Stomach (tissue), 9 donors: ENCODE measurements around the gene WWOX. TPM values are rescaled to one million over a fixed set of nuclear protein-coding genes. Genes with fewer than 3 reads are reported as not detected.

Source experiments
- DNase-seq, 2 donors: peaks; one replicate each; pipeline versions ENCODE4 v3.0.0 to v3.0.0-alpha.2; 2013 to 2019
- H3K27ac ChIP-seq, 5 donors: fragments of 200-600 bp in 4 of 5; sonication (generic) in 4 of 5; one replicate each; pipeline ENCODE4 v1.5.1; 2013 to 2019; ENCODE audit warnings: mild to moderate bottlenecking in 1 of 5, moderate library complexity in 1 of 5
- H3K27me3 ChIP-seq, 3 donors: fragments of 200-600 bp; sonication (generic); one replicate each; pipeline ENCODE4 v1.5.1; 2017 to 2019; ENCODE audit warnings: mixed run types in 1 of 3
- H3K36me3 ChIP-seq, 4 donors: fragments of 200-600 bp; sonication (generic); 1 replicate in 3 of 4; 2 replicates in 1 of 4; pipeline ENCODE4 v1.5.1; 2016 to 2019
- H3K4me1 ChIP-seq, 4 donors: fragments of 200-600 bp; sonication (generic); one replicate each; pipeline ENCODE4 v1.5.1; 2016 to 2019
- H3K4me3 ChIP-seq, 4 donors: fragments of 200-600 bp; sonication (generic) in 3 of 4; one replicate each; pipeline ENCODE4 v1.5.1; 2016 to 2019; ENCODE audit warnings: mild to moderate bottlenecking in 1 of 4
- H3K9me3 ChIP-seq, 4 donors: fragments of 200-600 bp; sonication (generic); one replicate each; pipeline ENCODE4 v1.5.1; 2016 to 2019
- EP300 ChIP-seq: sonication (generic); formaldehyde crosslinking; IDR thresholded peaks from one replicate; pipeline ENCODE4 v1.6.1; 2017; ENCODE audit warnings: antibody characterized with exemption
- POLR2A ChIP-seq, 4 donors: fragments of 450-650 bp; IDR thresholded peaks; one replicate each; pipeline ENCODE4 v1.6.1; 2016; ENCODE audit warnings: antibody characterized with exemption in 4 of 4, control low read depth in 2 of 4, mild to moderate bottlenecking in 1 of 4, moderate library complexity in 1 of 4
- POLR2AphosphoS5 ChIP-seq, 3 donors: sonication (generic); formaldehyde crosslinking; IDR thresholded peaks; one replicate each; pipeline ENCODE4 v1.6.1; 2016; ENCODE audit warnings: antibody characterized with exemption in 3 of 3
- WGBS, 5 donors: extraction: QIAGEN DNeasy Blood & Tissue Kit in 3 of 5; methylation state at CpG; one replicate each; pipeline versions ENCODE4 v1.1.5 to v1.1.7; 2013 to 2018; 5-methylcytosine and 5-hydroxymethylcytosine counted together
- intact Hi-C: fragments of 100-400 bp; cut with DNase I; formaldehyde crosslinking; loops from one replicate; pipeline ENCODE4 v1.15.1; 2023; ENCODE audit warnings: low total_unique reads
- polyA plus RNA-seq, 3 donors: library from polyadenylated mRNA; stranded (reverse); fragments of 200-250 nt; gene quantifications; one replicate each; pipeline ENCODE4 v1.2.3, GENCODE V29; 2013
- total RNA-seq, 5 donors: library from RNA; depleted of rRNA; stranded (reverse); fragments of >200 nt; gene quantifications; one replicate each; pipeline versions ENCODE4 v1.1.0 to v1.2.3, GENCODE V29; 2014 to 2016
- TF ChIP-seq, protein P1 (sequence below), 7 experiments: fragments of 450-650 bp in 4 of 7; fragments of 200-600 bp in 3 of 7; sonication (generic) in 3 of 7; IDR thresholded peaks; one replicate each; pipeline ENCODE4 v1.5.1; 2016 to 2019; ENCODE audit warnings: antibody characterized with exemption in 7 of 7, control low read depth in 2 of 7, mild to moderate bottlenecking in 1 of 7
- donor health status: healthy with polysubstance abuse.
- donor health status: Bipolar disorder and iron deficiency.
- donor health status: healthy.

WWOX gene
- total and polyA plus RNA-seq, 8 donors: 7.7 to 129 (median 48.7) TPM

DNA sequence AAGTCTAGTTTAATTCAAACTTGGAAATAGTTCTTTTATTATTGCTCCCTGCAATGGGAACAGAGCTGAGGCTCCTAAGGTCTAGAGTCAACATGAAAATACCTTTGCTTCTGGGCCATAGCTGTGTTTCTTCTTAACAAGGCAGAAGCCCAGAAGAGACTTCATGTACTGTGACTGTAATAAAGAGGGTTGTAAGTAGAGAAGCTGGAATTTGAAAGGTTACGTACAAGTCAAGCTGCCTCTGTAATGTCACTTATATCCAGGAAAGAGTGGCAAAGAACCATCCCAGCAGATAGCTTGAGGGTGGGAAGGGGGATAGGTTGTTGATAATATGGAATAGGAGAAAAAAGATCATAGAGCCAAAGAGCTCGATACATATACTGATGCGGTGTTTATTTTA lies 248.6 kb downstream of the WWOX start:
- H3K4me3 ChIP-seq: no peak overlapping the region
- H3K36me3 ChIP-seq: no peaks in the 10 kb centered on the region
- H3K4me1 ChIP-seq: no peaks in the 10 kb centered on the region
- H3K27ac ChIP-seq: no peak overlapping the region
- TF ChIP-seq POLR2AphosphoS5 (IDR thresholded peaks at IDR 0.05): no peak
- TF ChIP-seq, protein P1, sequence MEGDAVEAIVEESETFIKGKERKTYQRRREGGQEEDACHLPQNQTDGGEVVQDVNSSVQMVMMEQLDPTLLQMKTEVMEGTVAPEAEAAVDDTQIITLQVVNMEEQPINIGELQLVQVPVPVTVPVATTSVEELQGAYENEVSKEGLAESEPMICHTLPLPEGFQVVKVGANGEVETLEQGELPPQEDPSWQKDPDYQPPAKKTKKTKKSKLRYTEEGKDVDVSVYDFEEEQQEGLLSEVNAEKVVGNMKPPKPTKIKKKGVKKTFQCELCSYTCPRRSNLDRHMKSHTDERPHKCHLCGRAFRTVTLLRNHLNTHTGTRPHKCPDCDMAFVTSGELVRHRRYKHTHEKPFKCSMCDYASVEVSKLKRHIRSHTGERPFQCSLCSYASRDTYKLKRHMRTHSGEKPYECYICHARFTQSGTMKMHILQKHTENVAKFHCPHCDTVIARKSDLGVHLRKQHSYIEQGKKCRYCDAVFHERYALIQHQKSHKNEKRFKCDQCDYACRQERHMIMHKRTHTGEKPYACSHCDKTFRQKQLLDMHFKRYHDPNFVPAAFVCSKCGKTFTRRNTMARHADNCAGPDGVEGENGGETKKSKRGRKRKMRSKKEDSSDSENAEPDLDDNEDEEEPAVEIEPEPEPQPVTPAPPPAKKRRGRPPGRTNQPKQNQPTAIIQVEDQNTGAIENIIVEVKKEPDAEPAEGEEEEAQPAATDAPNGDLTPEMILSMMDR (IDR thresholded peaks at IDR 0.05): no peak
- TF ChIP-seq EP300: no peak
- peaks cover 0 to 7% (median 0%) of the 10 kb centered on the region in 4 donors for H3K9me3 ChIP-seq
- intact Hi-C loops: no loop called here
- DNase-seq: no peak
- no peaks in the 10 kb centered on the region for H3K27me3 ChIP-seq
- 93 to 98% (median 96%) methylated on average over 3 of the region's 3 CpGs; no CpG with 5 or more reads in 1 of the 5 donors for WGBS, 5 donors

DNA sequence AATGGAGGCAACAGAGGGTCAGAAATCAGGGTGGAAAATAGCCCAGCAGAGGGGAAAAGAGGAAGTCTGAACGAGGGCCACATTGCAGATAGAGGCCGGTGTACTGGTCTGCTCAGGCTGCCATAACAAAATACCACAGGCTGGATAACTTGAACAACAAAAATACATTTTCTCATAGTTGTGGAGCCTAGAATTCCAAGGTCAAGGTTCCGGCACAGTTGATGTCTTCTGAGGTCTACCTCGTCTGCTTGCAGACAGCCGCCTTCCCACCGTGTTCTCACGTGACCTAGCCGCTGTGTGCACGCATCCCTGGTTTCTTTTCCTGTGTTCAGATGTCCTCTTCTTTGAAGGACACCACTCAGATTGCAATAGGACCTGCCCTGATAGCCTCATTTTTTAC lies 249.4 kb downstream of the WWOX start:
- 94 to 98% (median 95%) methylated on average over 8 to 9 of the region's 9 CpGs; no CpG with 5 or more reads in 1 of the 5 donors for WGBS, 5 donors
- no peak for DNase-seq
- TF ChIP-seq POLR2AphosphoS5 (IDR thresholded peaks at IDR 0.05) (no peak), EP300 (no peak), POLR2A (IDR thresholded peaks at IDR 0.05) (no peak)
- TF ChIP-seq, protein P1 (IDR thresholded peaks at IDR 0.05): no peak
- Histone ChIP-seq H3K9me3 (peaks cover 0 to 7% (median 0%) of the 10 kb centered on the region in 4 donors), H3K27me3 (no peaks in the 10 kb centered on the region), H3K27ac (no peak overlapping the region), H3K4me1 (no peaks in the 10 kb centered on the region), H3K4me3 (no peak overlapping the region), H3K36me3 (no peaks in the 10 kb centered on the region)
- intact Hi-C loops: no loop called here

DNA sequence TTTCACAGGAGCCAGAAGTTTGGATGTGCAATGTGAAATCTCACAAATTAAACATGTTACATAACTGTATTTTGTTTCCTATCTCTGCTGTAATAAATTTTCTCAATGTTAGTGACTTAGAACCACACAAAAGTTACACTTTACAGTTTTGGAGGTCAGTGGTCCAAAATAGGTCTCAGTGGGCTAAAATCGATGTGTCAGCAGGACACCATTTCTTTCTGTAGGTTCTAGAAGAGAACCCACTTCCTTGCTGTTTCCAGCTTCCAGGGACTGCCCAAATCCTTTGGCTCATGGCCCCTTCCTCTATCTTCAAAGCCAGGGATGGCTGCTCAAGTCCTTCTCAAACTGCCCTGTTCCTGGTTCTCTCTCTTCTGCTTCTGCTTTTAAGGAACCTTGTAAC lies 252.7 kb downstream of the WWOX start:
- DNase-seq: no peak
- intact Hi-C loops: no loop called here
- Histone ChIP-seq H3K9me3 (peaks cover 0 to 7% (median 0%) of the 10 kb centered on the region in 4 donors), H3K27me3 (no peaks in the 10 kb centered on the region), H3K27ac (no peak overlapping the region), H3K36me3 (no peaks in the 10 kb centered on the region), H3K4me3 (no peak overlapping the region), H3K4me1 (no peaks in the 10 kb centered on the region)
- WGBS, 5 donors: 86 to 96% (median 90%) methylated on average over 1 of the region's 1 CpG
- TF ChIP-seq, protein P1 (IDR thresholded peaks at IDR 0.05): no peak
- no peak for TF ChIP-seq EP300
- no peak for TF ChIP-seq POLR2A (IDR thresholded peaks at IDR 0.05)
- TF ChIP-seq POLR2AphosphoS5 (IDR thresholded peaks at IDR 0.05): no peak

DNA sequence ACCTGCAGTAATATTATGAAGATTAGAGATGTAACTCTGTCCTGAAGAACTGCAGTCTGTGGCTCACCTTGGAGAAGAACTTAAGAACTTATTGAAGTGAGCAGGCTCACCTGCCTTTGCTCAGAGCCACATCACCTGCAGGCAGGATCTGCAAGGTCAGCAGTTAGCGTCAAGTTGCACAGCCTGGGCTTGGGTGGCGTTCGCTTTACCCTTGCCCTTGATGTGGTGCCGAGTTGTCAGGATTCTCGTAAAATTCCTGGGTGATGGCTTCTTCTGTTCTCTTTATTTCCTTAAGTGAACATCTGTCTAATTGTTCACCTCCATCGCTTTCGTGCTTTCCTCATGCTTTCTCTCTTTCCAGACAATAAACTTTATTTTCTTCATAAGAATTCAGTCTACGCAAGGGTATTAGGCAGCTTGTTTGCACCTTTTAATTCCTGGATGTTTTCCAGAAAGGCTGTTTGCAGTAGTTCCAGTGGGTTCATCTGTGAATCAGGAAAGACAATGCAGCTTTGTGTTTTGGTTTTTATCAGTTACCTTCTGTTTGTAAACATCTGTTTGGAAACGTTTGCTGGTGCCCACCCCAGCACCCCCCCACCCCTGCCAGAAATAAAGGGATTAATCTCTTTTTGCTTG lies 254.3 kb downstream of the WWOX start:
- TF ChIP-seq POLR2AphosphoS5 (IDR thresholded peaks at IDR 0.05): no peak
- TF ChIP-seq POLR2A (IDR thresholded peaks at IDR 0.05): no peak
- TF ChIP-seq EP300: no peak
- TF ChIP-seq, protein P1 (IDR thresholded peaks at IDR 0.05): no peak
- Histone ChIP-seq H3K4me1 (no peaks in the 10 kb centered on the region), H3K4me3 (no peak overlapping the region), H3K36me3 (no peaks in the 10 kb centered on the region), H3K27ac (no peak overlapping the region), H3K9me3 (peaks cover 0 to 7% (median 0%) of the 10 kb centered on the region in 4 donors), H3K27me3 (no peaks in the 10 kb centered on the region)
- no peak for DNase-seq
- intact Hi-C loops: no loop called here
- WGBS, 5 donors: 45 to 63% (median 54%) methylated on average over 9 of the region's 9 CpGs
